Hematopoietic multipotent progenitor cell treated with erythropoietin and hydrocortisone succinate and interleukin-3 and kit ligand, for 4 days (in vitro differentiated cells): ENCODE measurements around the gene NR4A1.
"Not testable (repeated sequence)": the region's sequence is repeated elsewhere in the genome, so short reads cannot be mapped to it uniquely, and the experiment has no call there.

Source experiments
- DNase-seq: peaks from one replicate; pipeline ENCODE4 v3.0.0-alpha.2; 2015

NR4A1 gene

GRCh38 chr12:52080403-52081251 lies 29.4 kb downstream of the NR4A1 start:
- no peak for DNase-seq

- peak; percentile 53 for DNase-seq
Measured at GRCh38 chr12:52081263-52081733, 30.1 kb downstream of the NR4A1 start.

- DNase-seq: no peak
Measured at GRCh38 chr12:52082026-52082668, 30.9 kb downstream of the NR4A1 start.

DNA sequence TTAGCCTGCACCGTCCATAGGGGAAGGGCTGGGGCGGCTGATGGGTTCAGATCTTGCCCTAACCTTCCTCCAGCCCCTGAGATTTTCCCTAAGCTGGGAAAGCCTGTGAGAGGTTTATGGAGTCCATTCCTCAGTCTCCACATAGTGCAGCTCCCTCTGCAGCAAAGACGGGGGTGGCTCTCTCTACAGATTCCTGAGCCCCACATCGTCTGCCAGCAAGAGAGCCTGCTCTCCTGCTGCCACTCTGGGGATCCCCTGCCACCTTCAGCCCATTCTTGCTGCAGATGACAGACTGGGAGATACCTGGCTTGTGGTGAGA lies 31.4 kb downstream of the NR4A1 start:
- DNase-seq: no peak

DNA sequence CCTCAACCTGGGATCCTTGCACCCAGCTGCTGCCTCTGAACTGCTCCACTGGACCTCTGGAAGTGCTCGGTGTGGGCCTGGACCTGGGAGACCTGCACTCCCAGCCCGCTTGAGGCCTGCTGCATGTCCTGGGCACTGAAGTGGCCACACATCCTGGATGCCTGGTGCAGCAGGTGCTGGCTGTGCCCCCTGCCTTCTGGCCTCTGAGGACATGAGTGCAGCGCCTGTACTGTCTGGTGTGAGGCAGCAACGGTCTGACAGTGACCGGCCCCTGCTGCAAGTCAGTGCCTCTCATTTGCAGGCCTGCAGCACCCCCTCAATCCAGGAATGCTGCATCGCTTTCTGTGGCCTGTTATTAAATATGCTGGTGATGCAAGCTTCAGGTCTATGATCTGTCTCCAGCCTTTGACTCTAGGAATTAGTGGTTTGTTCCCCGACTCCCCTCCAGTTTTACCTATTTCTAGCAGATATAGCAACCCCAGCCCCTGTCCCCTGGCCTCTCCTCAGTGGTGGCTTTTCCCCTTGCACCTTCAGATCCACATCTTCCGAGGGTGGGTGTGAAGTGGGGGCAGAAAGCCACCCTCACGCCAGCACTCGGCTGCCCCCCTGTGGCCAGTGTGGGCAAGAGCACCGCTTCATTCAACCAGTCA lies 31.9 kb downstream of the NR4A1 start:
- peak; percentile 75 for DNase-seq

- no peak for DNase-seq
Measured at GRCh38 chr12:52083638-52083996, 32.4 kb downstream of the NR4A1 start.

DNA sequence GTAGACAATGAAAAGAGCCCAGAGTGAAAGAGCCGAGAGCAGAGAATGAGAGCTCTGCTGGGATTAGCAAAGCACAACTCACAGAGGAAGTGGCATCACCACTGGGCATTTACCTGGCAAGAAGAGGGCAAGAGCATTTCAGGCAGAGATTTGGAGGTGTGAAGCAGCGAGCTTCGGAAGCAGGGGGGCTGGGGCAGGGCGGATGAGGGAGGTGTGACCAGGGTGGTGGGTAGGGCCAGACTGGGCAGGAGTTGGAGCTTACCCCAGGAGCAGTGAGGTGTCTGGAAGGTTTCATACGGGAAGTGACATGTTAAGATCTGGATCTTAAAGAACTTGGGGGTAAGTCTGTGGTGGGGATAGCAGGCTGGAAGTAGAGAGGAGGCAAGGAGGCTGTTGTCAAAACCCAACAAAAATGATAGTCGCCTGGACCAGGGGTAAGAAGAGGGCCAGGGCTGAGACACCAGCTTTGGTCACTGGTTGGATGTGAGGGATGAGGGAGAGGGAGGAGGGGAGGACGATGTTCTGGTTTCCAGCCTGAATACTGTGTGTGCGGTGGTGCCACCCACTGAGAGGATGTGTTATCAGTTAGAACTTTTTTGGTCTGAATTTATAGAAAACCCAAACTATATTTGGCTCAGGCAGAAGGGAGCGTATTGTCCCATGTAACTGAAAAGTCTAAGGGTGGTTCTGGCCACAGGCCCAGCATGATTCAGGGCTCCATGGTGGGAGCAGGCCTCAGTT lies 33.4 kb downstream of the NR4A1 start:
- no peak for DNase-seq

DNA sequence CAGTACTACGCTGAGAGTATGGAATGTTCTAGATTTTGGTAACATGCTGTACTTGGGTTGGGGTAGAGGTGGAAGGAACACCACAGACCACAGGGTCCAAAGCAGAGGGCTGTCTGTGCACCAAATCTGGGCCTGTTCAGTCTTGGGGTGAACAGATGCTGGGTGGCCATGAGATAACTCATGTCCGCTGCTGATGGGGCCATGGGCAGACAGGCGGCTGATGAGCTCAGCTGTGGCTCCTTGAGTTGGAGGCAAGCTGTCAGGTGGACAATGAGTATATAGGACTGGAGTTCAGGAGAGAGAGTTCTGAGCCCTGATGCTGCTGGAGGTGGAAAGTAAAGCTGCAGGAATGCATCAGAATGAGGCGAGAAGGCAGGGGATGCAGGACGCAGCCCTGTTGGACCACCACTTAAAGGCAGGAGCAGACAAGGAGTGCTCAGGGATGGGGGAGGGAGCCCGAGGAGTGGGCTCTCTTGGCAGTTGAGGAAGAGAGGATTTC lies 34.5 kb downstream of the NR4A1 start:
- no peak for DNase-seq

DNA sequence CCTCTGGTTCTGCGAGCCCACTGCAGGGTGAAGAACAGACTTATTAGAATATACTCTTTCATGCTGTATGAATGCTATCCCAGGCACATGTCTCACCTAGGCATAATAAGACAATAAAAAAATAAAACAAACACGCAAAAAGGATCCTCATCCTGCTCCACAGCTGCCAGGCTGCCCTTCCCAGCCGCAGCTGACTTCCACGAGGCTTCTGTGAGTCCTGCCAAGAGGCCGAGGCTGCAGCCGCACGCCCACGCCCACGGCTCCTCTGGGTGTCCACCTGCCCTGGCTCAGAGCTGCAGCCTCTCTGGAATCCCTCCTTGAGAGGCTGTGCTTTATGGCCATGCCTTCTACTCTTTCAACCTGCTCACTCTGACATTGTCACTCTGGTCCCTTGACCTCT lies 35.1 kb downstream of the NR4A1 start:
- no peak for DNase-seq

GRCh38 chr12:52086944-52087835 lies 35.9 kb downstream of the NR4A1 start:
- no peak for DNase-seq

GRCh38 chr12:52087961-52088820 lies 36.9 kb downstream of the NR4A1 start:
- no peak for DNase-seq

DNA sequence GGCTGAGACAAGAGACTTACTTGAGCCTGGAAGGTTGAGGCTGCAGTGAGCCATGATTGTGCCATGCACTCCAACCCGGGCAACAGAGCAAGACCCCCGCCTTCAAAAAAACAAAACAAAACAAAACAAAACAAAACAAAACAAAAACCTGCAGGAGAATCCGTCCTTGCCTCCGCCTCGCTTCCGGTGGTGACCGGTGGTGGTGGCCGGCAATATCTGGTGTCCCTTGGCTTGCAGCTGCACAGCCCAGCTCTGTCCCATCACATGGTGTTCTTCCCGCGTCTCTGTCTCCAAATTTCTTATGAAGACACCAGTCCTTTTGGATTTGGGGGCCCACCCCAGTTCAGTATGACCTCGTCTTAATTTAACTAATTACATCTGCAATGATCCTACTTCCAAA lies 38.2 kb downstream of the NR4A1 start:
- DNase-seq: no peak

DNA sequence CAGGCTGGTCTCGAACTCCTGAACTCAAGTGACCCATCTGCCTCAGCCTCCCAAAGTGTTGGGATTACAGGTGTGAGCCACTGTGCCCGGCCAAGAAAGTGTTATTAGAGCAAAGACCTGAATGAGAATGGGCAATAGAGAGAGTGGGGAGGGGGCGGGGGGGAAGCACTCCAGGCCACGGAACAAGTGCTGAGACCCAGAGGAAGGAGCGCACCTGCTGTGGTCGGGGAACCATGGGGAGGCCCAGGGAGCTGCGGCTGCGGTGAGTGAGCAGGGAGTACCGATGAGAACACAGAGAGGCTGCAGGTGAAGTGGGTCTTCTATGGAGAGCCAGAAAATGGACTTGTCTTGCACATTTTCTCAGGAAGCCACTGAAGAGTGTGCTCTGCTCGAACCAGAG lies 39.0 kb downstream of the NR4A1 start:
- no peak for DNase-seq

DNA sequence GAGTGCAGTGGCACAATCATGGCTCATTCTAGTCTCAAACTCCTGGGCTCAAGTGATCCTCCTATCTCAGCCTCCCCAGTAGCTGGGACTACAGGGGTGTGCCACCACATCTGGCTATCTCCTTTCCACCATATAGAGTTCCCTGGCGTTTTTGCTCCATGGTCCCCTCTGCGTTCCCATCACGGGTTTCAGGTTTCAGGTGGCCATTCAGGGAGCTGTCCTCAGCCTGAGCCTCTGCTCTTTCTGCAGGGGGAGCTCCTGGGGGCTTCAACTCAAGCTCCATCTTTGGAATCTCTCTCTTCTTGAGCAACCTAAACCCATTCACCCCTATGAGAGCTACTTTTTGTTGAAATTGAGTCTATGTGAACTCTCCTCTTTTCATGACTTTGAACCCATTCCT lies 39.8 kb downstream of the NR4A1 start:
- no peak for DNase-seq

DNA sequence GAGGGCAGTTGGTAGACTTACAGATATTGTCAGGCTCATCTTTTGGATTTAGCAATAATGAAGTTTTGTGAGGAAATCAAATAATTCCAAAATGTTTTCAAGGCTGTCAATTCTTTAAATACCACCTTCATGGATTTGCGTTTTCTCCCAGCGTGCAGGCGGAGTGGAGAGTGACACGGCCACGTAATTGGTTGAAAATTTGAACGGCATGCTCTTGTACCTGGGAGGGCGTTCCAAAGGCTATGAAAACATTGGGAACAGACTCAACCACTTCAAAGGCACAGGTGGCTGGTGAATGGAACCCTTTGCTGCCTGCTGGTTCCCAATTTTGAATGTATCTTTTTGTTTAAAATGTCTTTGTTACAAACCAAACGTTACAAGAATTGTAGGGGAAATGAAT lies 40.6 kb downstream of the NR4A1 start:
- DNase-seq: no peak

- DNase-seq: no peak
Measured at GRCh38 chr12:52093346-52093745, 42.1 kb downstream of the NR4A1 start.

GRCh38 chr12:52096332-52097044 lies 45.2 kb downstream of the NR4A1 start:
- DNase-seq: no peak

- peak; percentile 11 for DNase-seq
Measured at GRCh38 chr12:52097045-52097666, 45.9 kb downstream of the NR4A1 start.

DNA sequence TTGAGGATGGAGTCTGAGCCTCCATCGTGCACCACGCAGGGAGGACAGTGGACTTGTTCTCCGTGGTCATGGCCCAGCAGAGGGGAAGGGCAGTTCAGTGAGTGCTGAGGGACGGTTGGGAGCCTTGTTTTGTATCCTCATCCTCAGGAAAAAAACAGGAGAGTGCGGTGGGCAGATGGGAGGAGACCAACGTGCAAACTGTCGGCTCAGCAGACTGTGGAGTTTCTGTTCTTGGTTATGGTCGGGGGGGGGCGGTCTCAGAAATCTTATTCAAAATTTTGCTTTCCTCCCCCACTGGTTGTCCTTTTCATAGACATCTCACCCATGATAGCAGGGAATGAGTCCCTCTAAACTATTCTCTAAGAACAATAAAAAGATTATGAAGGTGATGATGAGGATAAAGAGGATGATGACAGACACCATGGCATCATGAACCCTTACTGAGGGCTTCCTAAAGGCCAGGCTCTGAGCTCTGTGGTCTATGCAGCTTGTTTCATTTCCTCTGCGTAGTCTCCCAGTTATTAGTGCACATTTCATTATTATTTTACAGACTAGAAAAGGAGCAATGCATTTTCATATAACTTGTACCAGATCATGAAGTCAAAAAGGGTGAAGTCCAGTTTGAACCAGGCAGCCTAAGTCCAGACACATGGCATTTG lies 53.3 kb downstream of the NR4A1 start:
- not testable (repeated sequence) for DNase-seq
